GM19193 (cell line): ENCODE measurements around the gene ZNF581.

Experiments
- POLR2A ChIP-seq: IDR thresholded peaks from 4 replicates; pipeline ENCODE4 v1.6.1; 2011; ENCODE audit not compliant: insufficient read depth, insufficient read length; ENCODE audit errors: extremely low read depth

ZNF581 gene

GRCh38 chr19:55670280-55671053 lies 27.0 kb downstream of the ZNF581 start:
- TF ChIP-seq POLR2A: no peak

GRCh38 chr19:55671054-55671378 lies 27.6 kb downstream of the ZNF581 start:
- TF ChIP-seq POLR2A: no peak

- TF ChIP-seq POLR2A: no peak
Observed at GRCh38 chr19:55672418-55672817, 29.0 kb downstream of the ZNF581 start.

- no peak for TF ChIP-seq POLR2A
Observed at GRCh38 chr19:55673465-55673864, 30.0 kb downstream of the ZNF581 start.

GRCh38 chr19:55673889-55674288 lies 30.4 kb downstream of the ZNF581 start:
- no peak for TF ChIP-seq POLR2A

GRCh38 chr19:55674459-55674840 lies 31.0 kb downstream of the ZNF581 start:
- TF ChIP-seq POLR2A: no peak

- TF ChIP-seq POLR2A: peak; percentile 68
Observed at GRCh38 chr19:55674841-55675660, 31.6 kb downstream of the ZNF581 start, which contains the start of gene EPN1. Gene EPN1, plus strand, starts transcription at chr19:55675226. Its CDS starts 3,402 bp downstream, at chr19:55678628.

- no peak for TF ChIP-seq POLR2A
Observed at GRCh38 chr19:55675661-55676354, 32.4 kb downstream of the ZNF581 start.

GRCh38 chr19:55676383-55676782 lies 32.9 kb downstream of the ZNF581 start:
- no peak for TF ChIP-seq POLR2A

- no peak for TF ChIP-seq POLR2A
Observed at GRCh38 chr19:55676889-55677505, 33.5 kb downstream of the ZNF581 start.

GRCh38 chr19:55677572-55678028 lies 34.2 kb downstream of the ZNF581 start:
- no peak for TF ChIP-seq POLR2A

- peak; percentile 54 for TF ChIP-seq POLR2A
Observed at GRCh38 chr19:55678121-55678671, 34.7 kb downstream of the ZNF581 start.

- peak; percentile 6 for TF ChIP-seq POLR2A
Observed at GRCh38 chr19:55679343-55680257, 36.2 kb downstream of the ZNF581 start.
